DOHH2 (cell line): ENCODE measurements around the gene PCED1B.

Experiments used
- CTCF ChIP-seq: fragments of 200-600 bp; sonication (generic); IDR thresholded peaks from one replicate; pipeline ENCODE4 v1.5.1; 2014; ENCODE audit warnings: antibody characterized with exemption, mild to moderate bottlenecking, low read depth, low read length; ENCODE audit not compliant: poor library complexity, severe bottlenecking
- EZH2phosphoT487 ChIP-seq: fragments of 200-600 bp; sonication (generic); IDR thresholded peaks from 2 replicates; pipeline ENCODE4 v1.6.1; 2017; ENCODE audit warnings: borderline replicate concordance, mild to moderate bottlenecking, antibody characterized with exemption, low read length, moderate library complexity, mixed read lengths

DNA sequence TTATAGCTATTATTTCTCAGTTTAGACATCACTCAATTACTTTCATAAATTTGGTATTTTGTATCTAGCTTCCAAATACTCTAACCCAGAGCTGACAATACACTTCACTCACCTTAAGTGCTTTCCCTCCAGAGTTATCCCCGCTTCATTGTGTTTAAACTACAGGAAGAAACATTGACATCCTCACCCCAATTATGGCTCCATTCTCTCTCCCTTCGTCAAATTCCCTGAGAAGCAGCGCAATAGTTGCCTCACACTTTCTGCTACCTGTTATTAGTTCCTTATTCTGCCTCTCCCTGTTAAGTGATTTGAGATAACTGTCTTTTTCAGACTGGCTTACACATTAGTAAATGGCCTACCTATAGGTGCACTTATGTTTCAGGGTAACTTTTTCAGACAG is 69.7 kb downstream of the PCED1B start:
- TF ChIP-seq CTCF: no peak
- TF ChIP-seq EZH2phosphoT487: no peak
